ENCODE data around the gene SLC52A3.
A peak's percentile ranks its signal among the peaks of the same experiment; 100 is the strongest.

The SLC52A3 gene

GRCh38 chr20:768426-768978, at the start of gene SLC52A3:
SLC52A3 (minus strand) TSS chr20:768500; CDS start chr20:765774, 2,726 bp downstream.
- Histone ChIP-seq H2AFZ (ENCODE audit: low read length) (no peak within 1 kb of the TSS), H3K9me2 (ENCODE audit: low read depth, low read length) (no peaks in the 10 kb centered on the region), H3K4me2 (ENCODE audit: low read length) (no peak within 1 kb of the TSS), H3K27me3 (ENCODE audit: insufficient read depth, low read length) (peaks cover 4% of the 10 kb centered on the region; the same call in 1 of the 2 replicates), H3K36me3 (ENCODE audit: insufficient read depth, low read length) (no peaks in the 10 kb centered on the region), H4K20me1 (ENCODE audit: insufficient read depth, low read length) (no peaks in the 10 kb centered on the region), H3K9ac (ENCODE audit: low read length) (no peak within 1 kb of the TSS), H3K79me2 (ENCODE audit: insufficient read depth, low read length) (no peaks in the 10 kb centered on the region), H3K4me3 (ENCODE audit: low read depth, low read length, poor library complexity, severe bottlenecking) (no peak within 1 kb of the TSS), H3K27ac (ENCODE audit: low read depth, low read length, poor library complexity, severe bottlenecking) (no peak within 1 kb of the TSS), H3F3A (ENCODE audit: insufficient read depth, low read length) (no peaks in the 10 kb centered on the region), H3K4me1 (ENCODE audit: insufficient read depth, low read length, severe bottlenecking) (no peaks in the 10 kb centered on the region), H3K9me3 (ENCODE audit: low read length) (peaks cover 3% of the 10 kb centered on the region; the same call in 1 of the 2 replicates)
- peak; percentile 18; the same call in 1 of the 2 replicates for TF ChIP-seq CTCF (IDR thresholded peaks at IDR 0.05; ENCODE audit: low read length)
- TF ChIP-seq EZH2 (IDR thresholded peaks at IDR 0.05; ENCODE audit: borderline replicate concordance, low read length): no peak

- Histone ChIP-seq H3K79me2 (ENCODE audit: insufficient read depth, low read length) (no peaks in the 10 kb centered on the region), H3K9me2 (ENCODE audit: low read depth, low read length) (no peaks in the 10 kb centered on the region), H2AFZ (ENCODE audit: low read length) (no peak overlapping the region), H3K4me1 (ENCODE audit: insufficient read depth, low read length, severe bottlenecking) (no peaks in the 10 kb centered on the region), H3F3A (ENCODE audit: insufficient read depth, low read length) (no peaks in the 10 kb centered on the region), H3K4me3 (ENCODE audit: low read depth, low read length, poor library complexity, severe bottlenecking) (no peak overlapping the region), H4K20me1 (ENCODE audit: insufficient read depth, low read length) (no peaks in the 10 kb centered on the region), H3K27me3 (ENCODE audit: insufficient read depth, low read length) (no peaks in the 10 kb centered on the region), H3K9ac (ENCODE audit: low read length) (no peak overlapping the region), H3K9me3 (ENCODE audit: low read length) (no peaks in the 10 kb centered on the region), H3K27ac (ENCODE audit: low read depth, low read length, poor library complexity, severe bottlenecking) (no peak overlapping the region), H3K36me3 (ENCODE audit: insufficient read depth, low read length) (no peaks in the 10 kb centered on the region), H3K4me2 (ENCODE audit: low read length) (no peak overlapping the region)
- TF ChIP-seq CTCF (IDR thresholded peaks at IDR 0.05; ENCODE audit: low read length): peak; percentile 96
- TF ChIP-seq EZH2 (IDR thresholded peaks at IDR 0.05; ENCODE audit: borderline replicate concordance, low read length): no peak
Measured at GRCh38 chr20:815914-816606, 47.8 kb upstream of the SLC52A3 start.

- Histone ChIP-seq H3K27me3 (ENCODE audit: insufficient read depth, low read length) (no peaks in the 10 kb centered on the region), H3F3A (ENCODE audit: insufficient read depth, low read length) (no peaks in the 10 kb centered on the region), H2AFZ (ENCODE audit: low read length) (no peak overlapping the region), H3K9me3 (ENCODE audit: low read length) (no peaks in the 10 kb centered on the region), H3K36me3 (ENCODE audit: insufficient read depth, low read length) (no peaks in the 10 kb centered on the region), H3K79me2 (ENCODE audit: insufficient read depth, low read length) (no peaks in the 10 kb centered on the region), H3K4me3 (ENCODE audit: low read depth, low read length, poor library complexity, severe bottlenecking) (no peak overlapping the region), H3K9me2 (ENCODE audit: low read depth, low read length) (no peaks in the 10 kb centered on the region), H3K27ac (ENCODE audit: low read depth, low read length, poor library complexity, severe bottlenecking) (no peak overlapping the region), H4K20me1 (ENCODE audit: insufficient read depth, low read length) (no peaks in the 10 kb centered on the region), H3K4me2 (ENCODE audit: low read length) (no peak overlapping the region), H3K9ac (ENCODE audit: low read length) (no peak overlapping the region), H3K4me1 (ENCODE audit: insufficient read depth, low read length, severe bottlenecking) (no peaks in the 10 kb centered on the region)
- no peak for TF ChIP-seq CTCF (IDR thresholded peaks at IDR 0.05; ENCODE audit: low read length)
- TF ChIP-seq EZH2 (IDR thresholded peaks at IDR 0.05; ENCODE audit: borderline replicate concordance, low read length): no peak
Measured at GRCh38 chr20:815226-815625, 46.9 kb upstream of the SLC52A3 start.
